ENCODE measurements around the gene ERAL1. TPM values are rescaled to one million over a fixed set of nuclear protein-coding genes. Genes with fewer than 3 reads are reported as not detected.

The ERAL1 gene
- total and polyA plus RNA-seq, 2 of the 13 experiments (the other 11 are each of a cell fraction or from before 2014, with no cell fraction given): 46.9 to 72.2 TPM

- no peak for TF ChIP-seq GATA4 (IDR thresholded peaks at IDR 0.05; ENCODE audit: borderline replicate concordance, low read depth)
- peak in 1 of 2 experiments; percentile 32; a peak in 2 of 4 replicates for TF ChIP-seq POLR2A (IDR thresholded peaks at IDR 0.05; ENCODE audit: insufficient read depth in 1 of 2, low read depth in 2 of 2, low read length in 2 of 2)
- TF ChIP-seq ZNF747 (CRISPR knock-in tag; IDR thresholded peaks at IDR 0.05; ENCODE audit: borderline replicate concordance): no peak
- no peak for TF ChIP-seq ELF3 (CRISPR knock-in tag; IDR thresholded peaks at IDR 0.05)
- 0 out of 2 replicates have a peak, but pooled peaks have one; percentile 4 for TF ChIP-seq KDM5B (CRISPR knock-in tag; IDR thresholded peaks at IDR 0.05; ENCODE audit: borderline replicate concordance)
- no peak for TF ChIP-seq PRMT3 (CRISPR knock-in tag; IDR thresholded peaks at IDR 0.05; ENCODE audit: borderline replicate concordance, low read depth)
- no peak for TF ChIP-seq HCFC1 (IDR thresholded peaks at IDR 0.05; ENCODE audit: low read depth, low read length)
- TF ChIP-seq ZNF772 (CRISPR knock-in tag; IDR thresholded peaks at IDR 0.05): no peak
- TF ChIP-seq ETV5 (CRISPR knock-in tag; IDR thresholded peaks at IDR 0.05; ENCODE audit: borderline replicate concordance): no peak
- 0 out of 2 replicates have a peak, but pooled peaks have one; percentile 36 for TF ChIP-seq HOXA5 (CRISPR knock-in tag; IDR thresholded peaks at IDR 0.05)
- no peak for TF ChIP-seq ZNF441 (CRISPR knock-in tag; IDR thresholded peaks at IDR 0.05; ENCODE audit: borderline replicate concordance)
- no peak for TF ChIP-seq KDM2A (CRISPR knock-in tag; IDR thresholded peaks at IDR 0.05; ENCODE audit: borderline replicate concordance, low read depth)
- 0 out of 2 replicates have a peak, but pooled peaks have one; percentile 0 for TF ChIP-seq ZNF710 (CRISPR knock-in tag; IDR thresholded peaks at IDR 0.05; ENCODE audit: borderline replicate concordance)
- TF ChIP-seq ARHGAP35 (CRISPR knock-in tag; IDR thresholded peaks at IDR 0.05; ENCODE audit: borderline replicate concordance): no peak
- TF ChIP-seq ZNF749 (CRISPR knock-in tag; IDR thresholded peaks at IDR 0.05; ENCODE audit: borderline replicate concordance): no peak
- no peak for TF ChIP-seq MYNN (CRISPR knock-in tag; IDR thresholded peaks at IDR 0.05; ENCODE audit: low read depth)
- no peak for TF ChIP-seq ZNF703 (CRISPR knock-in tag; IDR thresholded peaks at IDR 0.05; ENCODE audit: borderline replicate concordance)
- TF ChIP-seq ZUFSP (CRISPR knock-in tag; IDR thresholded peaks at IDR 0.05; ENCODE audit: borderline replicate concordance): no peak
- no peak for TF ChIP-seq TCF12 (IDR thresholded peaks at IDR 0.05)
- TF ChIP-seq TCF12 (CRISPR knock-in tag; IDR thresholded peaks at IDR 0.05): no peak; the same call in 1 of the 2 replicates
- TF ChIP-seq, protein P1, sequence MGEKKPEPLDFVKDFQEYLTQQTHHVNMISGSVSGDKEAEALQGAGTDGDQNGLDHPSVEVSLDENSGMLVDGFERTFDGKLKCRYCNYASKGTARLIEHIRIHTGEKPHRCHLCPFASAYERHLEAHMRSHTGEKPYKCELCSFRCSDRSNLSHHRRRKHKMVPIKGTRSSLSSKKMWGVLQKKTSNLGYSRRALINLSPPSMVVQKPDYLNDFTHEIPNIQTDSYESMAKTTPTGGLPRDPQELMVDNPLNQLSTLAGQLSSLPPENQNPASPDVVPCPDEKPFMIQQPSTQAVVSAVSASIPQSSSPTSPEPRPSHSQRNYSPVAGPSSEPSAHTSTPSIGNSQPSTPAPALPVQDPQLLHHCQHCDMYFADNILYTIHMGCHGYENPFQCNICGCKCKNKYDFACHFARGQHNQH (CRISPR knock-in tag; IDR thresholded peaks at IDR 0.05): no peak
- no peak for TF ChIP-seq MED1 (CRISPR knock-in tag; IDR thresholded peaks at IDR 0.05)
- TF ChIP-seq, protein P2, sequence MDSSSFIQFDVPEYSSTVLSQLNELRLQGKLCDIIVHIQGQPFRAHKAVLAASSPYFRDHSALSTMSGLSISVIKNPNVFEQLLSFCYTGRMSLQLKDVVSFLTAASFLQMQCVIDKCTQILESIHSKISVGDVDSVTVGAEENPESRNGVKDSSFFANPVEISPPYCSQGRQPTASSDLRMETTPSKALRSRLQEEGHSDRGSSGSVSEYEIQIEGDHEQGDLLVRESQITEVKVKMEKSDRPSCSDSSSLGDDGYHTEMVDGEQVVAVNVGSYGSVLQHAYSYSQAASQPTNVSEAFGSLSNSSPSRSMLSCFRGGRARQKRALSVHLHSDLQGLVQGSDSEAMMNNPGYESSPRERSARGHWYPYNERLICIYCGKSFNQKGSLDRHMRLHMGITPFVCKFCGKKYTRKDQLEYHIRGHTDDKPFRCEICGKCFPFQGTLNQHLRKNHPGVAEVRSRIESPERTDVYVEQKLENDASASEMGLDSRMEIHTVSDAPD (CRISPR knock-in tag; IDR thresholded peaks at IDR 0.05): no peak
- peak; percentile 53 for TF ChIP-seq POLR2AphosphoS5 (IDR thresholded peaks at IDR 0.05; ENCODE audit: low read depth, low read length)
- no peak for TF ChIP-seq ZFP36L2 (CRISPR knock-in tag; IDR thresholded peaks at IDR 0.05)
Observed at GRCh38 chr17:28897769-28898526, 43.1 kb downstream of the ERAL1 start (continued).

Measured in HepG2 (cell line).